Activated naive CD8-positive, alpha-beta T cell treated with anti-CD3 and anti-CD28 coated beads, Interleukin-2, amount 50 U/mL, for 24 hours (primary cell): Measurements from ENCODE around the gene SH3TC1.

ENCODE experiments used
- ATAC-seq: fragments of 150-1000 bp; cut with Tn5 transposase; one replicate; pipeline ENCODE4 v1.10.0; 2021
- DNase-seq: peaks from one replicate; pipeline ENCODE4 v3.0.0; 2021
- H3K27ac Mint-ChIP-seq: one replicate; pipeline ENCODE4 v1.8.0; 2021; ENCODE audit warnings: mild to moderate bottlenecking, mixed read lengths
- H3K27me3 Mint-ChIP-seq: one replicate; pipeline ENCODE4 v1.8.0; 2021; ENCODE audit warnings: mixed read lengths
- H3K36me3 Mint-ChIP-seq: one replicate; pipeline ENCODE4 v1.8.0; 2021; ENCODE audit warnings: low read depth, mixed read lengths
- H3K4me1 Mint-ChIP-seq: one replicate; pipeline ENCODE4 v1.8.0; 2021; ENCODE audit warnings: mixed read lengths
- H3K4me3 Mint-ChIP-seq: one replicate; pipeline ENCODE4 v1.8.0; 2021; ENCODE audit warnings: mild to moderate bottlenecking, moderate library complexity, mixed read lengths
- H3K9me3 Mint-ChIP-seq: one replicate; pipeline ENCODE4 v1.8.0; 2021; ENCODE audit warnings: mixed read lengths

The SH3TC1 gene

GRCh38 chr4:8207314-8207713 lies 8.2 kb downstream of the SH3TC1 start:
- peaks cover 10% of the 10 kb centered on the region for H3K4me1 Mint-ChIP-seq
- no peak overlapping the region for H3K27ac Mint-ChIP-seq

DNA sequence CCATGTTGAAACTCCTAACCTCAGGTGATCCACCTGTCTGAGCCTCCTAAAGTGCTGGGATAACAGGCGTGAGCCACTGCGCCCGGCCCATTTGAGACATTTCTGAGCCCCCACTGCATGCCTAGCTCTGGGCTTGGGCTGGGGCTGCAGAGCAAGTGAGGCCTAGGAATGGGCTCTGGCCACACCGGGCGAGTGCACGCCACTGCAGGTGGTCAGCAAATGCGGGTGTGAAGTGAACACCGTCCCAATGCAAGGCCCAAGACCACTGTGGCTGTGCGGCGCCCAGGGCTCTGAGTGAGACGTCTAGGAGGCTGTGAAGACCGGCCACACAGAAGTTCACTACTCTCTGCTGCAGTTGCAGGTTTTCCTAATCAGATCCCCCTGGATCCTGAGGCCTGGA lies 9.5 kb downstream of the SH3TC1 start:
- no peaks in the 10 kb centered on the region for H3K36me3 Mint-ChIP-seq
- no peaks in the 10 kb centered on the region for H3K27me3 Mint-ChIP-seq
- DNase-seq: no peak
- no peak overlapping the region for H3K27ac Mint-ChIP-seq
- H3K9me3 Mint-ChIP-seq: no peaks in the 10 kb centered on the region
- peaks cover 5% of the 10 kb centered on the region for H3K4me1 Mint-ChIP-seq
- H3K4me3 Mint-ChIP-seq: no peak overlapping the region
- no peak for ATAC-seq

More at GRCh38 chr4:8207314-8207713, 8.2 kb downstream of the SH3TC1 start:
- no peak overlapping the region for H3K4me3 Mint-ChIP-seq
- ATAC-seq (no peak), DNase-seq (no peak)
- H3K27me3 Mint-ChIP-seq: no peaks in the 10 kb centered on the region
- H3K36me3 Mint-ChIP-seq: no peaks in the 10 kb centered on the region
- no peaks in the 10 kb centered on the region for H3K9me3 Mint-ChIP-seq

- no peaks in the 10 kb centered on the region for H3K9me3 Mint-ChIP-seq
- H3K36me3 Mint-ChIP-seq: no peaks in the 10 kb centered on the region
- ATAC-seq (no peak), DNase-seq (no peak)
- H3K27me3 Mint-ChIP-seq: no peaks in the 10 kb centered on the region
- no peak overlapping the region for H3K27ac Mint-ChIP-seq
- no peak overlapping the region for H3K4me3 Mint-ChIP-seq
- H3K4me1 Mint-ChIP-seq: peaks cover 5% of the 10 kb centered on the region
These were observed 10.2 kb downstream of the SH3TC1 start for GRCh38 chr4:8209181-8209874.

DNA sequence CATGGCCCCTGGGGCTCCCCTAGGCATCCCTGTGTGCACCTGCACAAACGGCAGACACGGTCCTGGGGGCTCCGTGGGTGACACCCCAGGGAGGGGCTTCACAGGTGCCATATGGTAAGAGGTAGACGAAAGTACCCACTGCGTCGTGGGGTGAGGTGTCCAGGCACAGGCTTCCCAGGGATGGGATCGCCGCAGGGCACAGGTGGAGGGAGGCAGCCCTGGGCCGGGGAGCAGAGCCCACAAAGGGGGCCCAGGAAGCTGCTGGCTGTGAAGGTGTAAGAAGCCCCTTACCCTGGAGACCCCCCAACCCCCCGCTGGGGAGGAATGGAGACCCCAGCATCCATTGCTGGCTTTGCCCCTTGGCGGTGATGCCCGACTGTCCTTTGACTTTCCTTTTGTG lies 10.9 kb downstream of the SH3TC1 start:
- Mint-ChIP-seq H3K27ac (no peak overlapping the region), H3K9me3 (no peaks in the 10 kb centered on the region), H3K27me3 (no peaks in the 10 kb centered on the region), H3K36me3 (no peaks in the 10 kb centered on the region), H3K4me3 (no peak overlapping the region), H3K4me1 (peaks cover 3% of the 10 kb centered on the region)
- no peak for DNase-seq
- ATAC-seq: no peak

DNA sequence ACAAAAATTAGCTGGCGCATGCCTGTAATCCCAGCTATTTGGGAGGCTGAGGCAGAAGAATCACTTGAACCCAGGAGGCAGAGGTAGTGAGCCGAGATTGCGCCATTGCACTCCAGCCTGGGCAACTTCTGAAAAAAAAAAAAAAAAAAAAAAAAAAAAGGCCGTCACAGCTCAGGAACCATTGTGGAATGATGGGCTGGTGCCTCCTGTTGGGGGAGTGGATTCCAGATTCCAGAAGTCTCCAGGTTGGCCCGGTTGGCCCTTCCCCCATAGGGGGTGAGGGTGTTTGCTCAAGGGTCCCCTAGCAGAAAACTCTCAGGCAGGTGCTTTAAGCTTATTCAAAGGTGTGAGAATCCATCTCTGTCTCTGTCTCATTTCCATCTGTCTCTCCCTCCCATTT lies 11.5 kb downstream of the SH3TC1 start:
- Mint-ChIP-seq H3K9me3 (no peaks in the 10 kb centered on the region), H3K27me3 (no peaks in the 10 kb centered on the region), H3K4me1 (peaks cover 3% of the 10 kb centered on the region), H3K36me3 (no peaks in the 10 kb centered on the region), H3K4me3 (no peak overlapping the region), H3K27ac (no peak overlapping the region)
- ATAC-seq: no peak
- DNase-seq: no peak

GRCh38 chr4:8211251-8211650 lies 12.2 kb downstream of the SH3TC1 start:
- no peak overlapping the region for H3K27ac Mint-ChIP-seq
- H3K4me3 Mint-ChIP-seq: no peak overlapping the region
- no peaks in the 10 kb centered on the region for H3K9me3 Mint-ChIP-seq
- ATAC-seq: no peak
- no peak for DNase-seq
- H3K4me1 Mint-ChIP-seq: no peaks in the 10 kb centered on the region
- H3K36me3 Mint-ChIP-seq: no peaks in the 10 kb centered on the region
- H3K27me3 Mint-ChIP-seq: no peaks in the 10 kb centered on the region

- Mint-ChIP-seq H3K27ac (no peak overlapping the region), H3K9me3 (no peaks in the 10 kb centered on the region), H3K36me3 (no peaks in the 10 kb centered on the region), H3K4me1 (no peaks in the 10 kb centered on the region), H3K4me3 (no peak overlapping the region), H3K27me3 (no peaks in the 10 kb centered on the region)
- DNase-seq (no peak), ATAC-seq (no peak)
These were observed 12.9 kb downstream of the SH3TC1 start for GRCh38 chr4:8211737-8212581.

DNA sequence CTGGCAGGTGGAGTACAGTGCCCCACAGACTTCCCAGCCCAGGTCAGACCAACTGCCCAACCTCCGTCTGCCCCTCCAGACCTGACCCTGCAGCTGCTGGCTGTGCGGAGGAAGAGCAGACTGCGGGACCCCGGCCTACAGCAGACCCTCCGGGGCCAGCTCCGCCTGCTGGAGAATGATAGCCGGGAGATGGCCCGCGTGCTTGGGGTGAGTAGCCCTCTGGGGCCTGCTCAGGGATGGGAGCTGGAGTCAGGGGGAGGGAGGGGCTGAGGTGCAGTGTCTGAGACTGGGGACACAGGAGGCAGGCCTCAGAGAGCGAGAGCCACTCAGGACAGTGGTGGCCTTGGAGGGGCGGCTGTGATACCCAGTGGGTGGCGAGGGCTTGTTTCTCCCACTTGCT lies 13.5 kb downstream of the SH3TC1 start:
- DNase-seq: no peak
- H3K27me3 Mint-ChIP-seq: no peaks in the 10 kb centered on the region
- ATAC-seq: no peak
- no peaks in the 10 kb centered on the region for H3K9me3 Mint-ChIP-seq
- no peaks in the 10 kb centered on the region for H3K36me3 Mint-ChIP-seq
- H3K27ac Mint-ChIP-seq: no peak overlapping the region
- no peaks in the 10 kb centered on the region for H3K4me1 Mint-ChIP-seq
- H3K4me3 Mint-ChIP-seq: no peak overlapping the region

GRCh38 chr4:8213121-8213520 lies 14.0 kb downstream of the SH3TC1 start:
- ATAC-seq: no peak
- DNase-seq: no peak
- Mint-ChIP-seq H3K36me3 (no peaks in the 10 kb centered on the region), H3K4me3 (no peak overlapping the region), H3K4me1 (no peaks in the 10 kb centered on the region), H3K27me3 (no peaks in the 10 kb centered on the region), H3K27ac (no peak overlapping the region), H3K9me3 (no peaks in the 10 kb centered on the region)

DNA sequence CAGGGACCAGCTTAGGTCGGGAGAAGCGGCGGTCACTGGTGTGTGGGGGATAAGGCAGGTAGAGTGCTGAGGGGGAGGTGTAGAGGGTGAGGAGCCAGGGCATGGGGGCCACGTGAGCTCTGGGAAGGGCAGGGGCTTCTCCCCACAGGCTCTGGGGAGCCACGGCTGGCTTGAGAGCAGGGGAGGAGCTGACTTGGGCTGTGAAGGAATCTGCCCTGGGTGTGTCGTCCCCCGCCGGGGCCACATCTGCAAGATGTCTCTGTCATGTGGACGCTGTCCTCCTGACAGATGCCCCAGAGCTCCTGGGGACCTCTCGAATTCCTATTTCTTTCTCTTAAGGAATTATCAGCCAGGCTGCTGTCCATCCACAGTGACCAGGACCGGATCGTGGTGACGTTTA lies 15.0 kb downstream of the SH3TC1 start:
- H3K27ac Mint-ChIP-seq: no peak overlapping the region
- no peaks in the 10 kb centered on the region for H3K27me3 Mint-ChIP-seq
- no peaks in the 10 kb centered on the region for H3K4me1 Mint-ChIP-seq
- ATAC-seq (no peak), DNase-seq (no peak)
- H3K36me3 Mint-ChIP-seq: no peaks in the 10 kb centered on the region
- H3K4me3 Mint-ChIP-seq: no peak overlapping the region
- no peaks in the 10 kb centered on the region for H3K9me3 Mint-ChIP-seq

- no peak for DNase-seq
- no peaks in the 10 kb centered on the region for H3K4me1 Mint-ChIP-seq
These were observed 15.9 kb downstream of the SH3TC1 start for GRCh38 chr4:8215001-8215427.

GRCh38 chr4:8215641-8216442 lies 16.8 kb downstream of the SH3TC1 start:
- H3K36me3 Mint-ChIP-seq: no peaks in the 10 kb centered on the region
- ATAC-seq: no peak
- no peak for DNase-seq
- no peak overlapping the region for H3K27ac Mint-ChIP-seq
- no peaks in the 10 kb centered on the region for H3K9me3 Mint-ChIP-seq
- H3K4me1 Mint-ChIP-seq: peaks cover 2% of the 10 kb centered on the region
- no peaks in the 10 kb centered on the region for H3K27me3 Mint-ChIP-seq
- no peak overlapping the region for H3K4me3 Mint-ChIP-seq

More at GRCh38 chr4:8215001-8215427, 15.9 kb downstream of the SH3TC1 start:
- no peaks in the 10 kb centered on the region for H3K27me3 Mint-ChIP-seq
- no peaks in the 10 kb centered on the region for H3K9me3 Mint-ChIP-seq
- no peaks in the 10 kb centered on the region for H3K36me3 Mint-ChIP-seq
- no peak for ATAC-seq
- no peak overlapping the region for H3K4me3 Mint-ChIP-seq
- no peak overlapping the region for H3K27ac Mint-ChIP-seq

- no peak for ATAC-seq
- Mint-ChIP-seq H3K9me3 (no peaks in the 10 kb centered on the region), H3K4me1 (peaks cover 10% of the 10 kb centered on the region), H3K4me3 (no peak overlapping the region), H3K27ac (no peak overlapping the region), H3K27me3 (no peaks in the 10 kb centered on the region), H3K36me3 (no peaks in the 10 kb centered on the region)
- DNase-seq: no peak
These were observed 17.6 kb downstream of the SH3TC1 start for GRCh38 chr4:8216443-8217245.

GRCh38 chr4:8217246-8217511 lies 18.1 kb downstream of the SH3TC1 start:
- H3K4me1 Mint-ChIP-seq: peaks cover 12% of the 10 kb centered on the region
- DNase-seq: no peak
- H3K9me3 Mint-ChIP-seq: no peaks in the 10 kb centered on the region
- H3K4me3 Mint-ChIP-seq: no peak overlapping the region
- H3K27me3 Mint-ChIP-seq: no peaks in the 10 kb centered on the region
- no peak for ATAC-seq
- H3K36me3 Mint-ChIP-seq: no peaks in the 10 kb centered on the region
- H3K27ac Mint-ChIP-seq: no peak overlapping the region
